Spleen (tissue), 11 donors: ENCODE results near the gene DACT1. TPM values are rescaled to one million over a fixed set of nuclear protein-coding genes. Genes with fewer than 3 reads are reported as not detected.

ENCODE experiments used
- DNase-seq: peaks from one replicate; pipeline ENCODE4 v3.0.0-alpha.2; 2020
- H3K27ac ChIP-seq, 8 donors: fragments of 200-600 bp; sonication (generic) in 7 of 8; 1 replicate in 4 of 8; 2 replicates in 4 of 8; pipeline versions ENCODE4 v1.5.0 to v1.8.0; 2016 to 2021; ENCODE audit warnings: inconsistent platforms in 4 of 8, mild to moderate bottlenecking in 4 of 8, moderate library complexity in 1 of 8
- H3K27me3 ChIP-seq, 7 donors: fragments of 200-600 bp; sonication (generic) in 6 of 7; replicated peaks in 1 of 7; 1 replicate in 4 of 7; 2 replicates in 3 of 7; pipeline versions ENCODE4 v1.5.0 to v1.8.0; 2016 to 2021; ENCODE audit warnings: inconsistent platforms in 3 of 7, mild to moderate bottlenecking in 1 of 7
- H3K36me3 ChIP-seq, 6 donors: fragments of 200-600 bp; sonication (generic) in 5 of 6; 1 replicate in 4 of 6; 2 replicates in 2 of 6; pipeline versions ENCODE4 v1.5.0 to v1.8.0; 2016 to 2021; ENCODE audit warnings: inconsistent platforms in 2 of 6
- H3K4me1 ChIP-seq, 6 donors: fragments of 200-600 bp; sonication (generic) in 5 of 6; 1 replicate in 3 of 6; 2 replicates in 3 of 6; pipeline versions ENCODE4 v1.5.0 to v1.8.0; 2016 to 2021; ENCODE audit warnings: inconsistent platforms in 3 of 6
- H3K4me3 ChIP-seq, 8 donors: fragments of 200-600 bp; sonication (generic) in 7 of 8; 1 replicate in 4 of 8; 2 replicates in 4 of 8; pipeline versions ENCODE4 v1.5.0 to v1.8.0; 2016 to 2021; ENCODE audit warnings: inconsistent platforms in 4 of 8, mild to moderate bottlenecking in 4 of 8, moderate library complexity in 2 of 8
- H3K9me3 ChIP-seq, 8 donors: fragments of 200-600 bp; sonication (generic) in 7 of 8; 1 replicate in 4 of 8; 2 replicates in 4 of 8; pipeline versions ENCODE4 v1.5.0 to v1.8.0; 2016 to 2021; ENCODE audit warnings: inconsistent platforms in 4 of 8
- CTCF ChIP-seq, 11 experiments: fragments of 200-600 bp in 7 of 11; fragments of 450-650 bp in 4 of 11; sonication (generic) in 4 of 11; IDR thresholded peaks in 8 of 11; conservative IDR thresholded peaks in 3 of 11; 1 replicate in 7 of 11; 2 replicates in 4 of 11; pipeline versions ENCODE4 v1.4.0 to v1.8.0; 2016 to 2021; ENCODE audit warnings: antibody characterized with exemption in 11 of 11, inconsistent platforms in 4 of 11, mild to moderate bottlenecking in 1 of 11
- POLR2A ChIP-seq, 3 donors: fragments of 450-650 bp; IDR thresholded peaks; one replicate each; pipeline ENCODE4 v1.5.1; 2017; ENCODE audit warnings: antibody characterized with exemption in 3 of 3, mild to moderate bottlenecking in 1 of 3
- POLR2AphosphoS5 ChIP-seq, 3 donors: sonication (generic); formaldehyde crosslinking; IDR thresholded peaks; one replicate each; pipeline ENCODE4 v1.5.1; 2017; ENCODE audit warnings: antibody characterized with exemption in 3 of 3
- WGBS, 5 donors: extraction: QIAGEN DNeasy Blood & Tissue Kit in 3 of 5; methylation state at CpG; one replicate each; pipeline versions ENCODE4 v1.1.5 to v1.1.7; 2013 to 2018; 5-methylcytosine and 5-hydroxymethylcytosine counted together
- intact Hi-C: fragments of 100-400 bp; cut with DNase I; formaldehyde crosslinking; loops from one replicate; pipeline ENCODE4 v1.15.0; 2023; ENCODE audit warnings: low total_unique reads
- polyA plus RNA-seq, 3 donors: library from polyadenylated mRNA; stranded (reverse); fragments of 200-250 nt; gene quantifications; one replicate each; pipeline ENCODE4 v1.2.1, GENCODE V29; 2013
- total RNA-seq, 7 donors: library from RNA; depleted of rRNA in 3 of 7; stranded (reverse); fragments of >200 nt in 3 of 7; fragmentation: NEBNext Ultra II Directional in 4 of 7; extraction: Animal tissue kit (Norgen Biotek cat#: 25700) in 4 of 7; gene quantifications; one replicate each; pipeline versions ENCODE4 v1.1.0 to v1.2.1, GENCODE V29; 2016 to 2021
- donor health status: healthy with polysubstance abuse.
- donor health status: DM: no; HTN: no; CAD: no; lungs with moderate emphysema.
- donor health status: DM: no; HTN: no; CAD: no.
- donor health status: Bipolar disorder and iron deficiency.
- donor health status: healthy.
- donor health status: DM: no; HTN: no; CAD: no.
- donor health status: DM: yes; HTN: yes; CAD: no.

DACT1 gene
- total and polyA plus RNA-seq, 10 donors, result 1.3 to 23.4 (median 8.6) TPM

GRCh38 chr14:58598028-58598803, 39.5 kb upstream of the DACT1 start:
- Histone ChIP-seq H3K4me3 (no peak overlapping the region), H3K4me1 (no peaks in the 10 kb centered on the region), H3K27ac (no peak overlapping the region), H3K36me3 (no peaks in the 10 kb centered on the region), H3K27me3 (no peaks in the 10 kb centered on the region), H3K9me3 (no peaks in the 10 kb centered on the region)
- DNase-seq, result no peak
- intact Hi-C loops, result no loop called here
- 65 to 84% (median 75%) methylated on average over 4 of the region's 4 CpGs for WGBS, 5 donors
- TF ChIP-seq POLR2A (IDR thresholded peaks at IDR 0.05) (no peak), CTCF (IDR thresholded peaks at IDR 0.05 in 8 of 11, conservative IDR thresholded peaks at IDR 0.05 in 3 of 11) (no peak), POLR2AphosphoS5 (IDR thresholded peaks at IDR 0.05) (no peak)

- intact Hi-C loops, result no loop called here
- Histone ChIP-seq H3K27ac (no peak overlapping the region), H3K27me3 (no peaks in the 10 kb centered on the region), H3K9me3 (no peaks in the 10 kb centered on the region), H3K4me1 (no peaks in the 10 kb centered on the region), H3K4me3 (no peak overlapping the region), H3K36me3 (no peaks in the 10 kb centered on the region)
- no peak for DNase-seq
- TF ChIP-seq POLR2A (IDR thresholded peaks at IDR 0.05) (no peak), CTCF (IDR thresholded peaks at IDR 0.05 in 8 of 11, conservative IDR thresholded peaks at IDR 0.05 in 3 of 11) (no peak), POLR2AphosphoS5 (IDR thresholded peaks at IDR 0.05) (no peak)
- WGBS, 5 donors, result 67 to 78% (median 75%) methylated on average over 11 of the region's 11 CpGs
These were observed 38.8 kb upstream of the DACT1 start for GRCh38 chr14:58598804-58599525.

GRCh38 chr14:58599707-58600106, 38.1 kb upstream of the DACT1 start:
- H3K27me3 ChIP-seq, result no peaks in the 10 kb centered on the region
- WGBS, 5 donors, result 87 to 100% (median 92%) methylated on average over 2 of the region's 2 CpGs
- no peaks in the 10 kb centered on the region for H3K36me3 ChIP-seq
- H3K9me3 ChIP-seq, result no peaks in the 10 kb centered on the region
- H3K4me3 ChIP-seq, result no peak overlapping the region
- TF ChIP-seq CTCF (IDR thresholded peaks at IDR 0.05 in 8 of 11, conservative IDR thresholded peaks at IDR 0.05 in 3 of 11) (no peak), POLR2AphosphoS5 (IDR thresholded peaks at IDR 0.05) (no peak), POLR2A (IDR thresholded peaks at IDR 0.05) (no peak)
- H3K4me1 ChIP-seq, result no peaks in the 10 kb centered on the region
- H3K27ac ChIP-seq, result no peak overlapping the region
- intact Hi-C loops, result no loop called here
- no peak for DNase-seq

GRCh38 chr14:58605465-58605864, 32.3 kb upstream of the DACT1 start:
- Histone ChIP-seq H3K27me3 (no peaks in the 10 kb centered on the region), H3K9me3 (no peaks in the 10 kb centered on the region), H3K4me1 (no peaks in the 10 kb centered on the region), H3K36me3 (no peaks in the 10 kb centered on the region), H3K27ac (no peak overlapping the region), H3K4me3 (no peak overlapping the region)
- TF ChIP-seq POLR2A (IDR thresholded peaks at IDR 0.05) (no peak), CTCF (IDR thresholded peaks at IDR 0.05 in 8 of 11, conservative IDR thresholded peaks at IDR 0.05 in 3 of 11) (no peak), POLR2AphosphoS5 (IDR thresholded peaks at IDR 0.05) (no peak)
- WGBS, 5 donors, result 74 to 88% (median 82%) methylated on average over 4 of the region's 4 CpGs
- DNase-seq, result no peak
- intact Hi-C loops, result no loop called here
